ENCODE data around the gene CDK18.

CDK18 gene

GRCh38 chr1:205517763-205518162 is 13.3 kb downstream of the CDK18 start:
- no peaks in the 10 kb centered on the region for H3K36me3 ChIP-seq (ENCODE audit: control insufficient read depth, insufficient read depth, low read length)
- H3K9ac ChIP-seq (ENCODE audit: low read length), result no peak overlapping the region
- no peaks in the 10 kb centered on the region for H3K27me3 ChIP-seq (ENCODE audit: control insufficient read depth, insufficient read depth, low read length)
- H3K9me3 ChIP-seq (ENCODE audit: control insufficient read depth, insufficient read depth, low read depth, low read length), result no peaks in the 10 kb centered on the region
- peaks cover 58% of the 10 kb centered on the region for H3K4me1 ChIP-seq (ENCODE audit: control insufficient read depth, insufficient read depth, low read length)
- no peak overlapping the region for H3K4me3 ChIP-seq (ENCODE audit: low read depth, low read length)
- H3K27ac ChIP-seq (ENCODE audit: low read depth, low read length), result no peak overlapping the region

- no peaks in the 10 kb centered on the region for H3K36me3 ChIP-seq (ENCODE audit: control insufficient read depth, insufficient read depth, low read length)
- no peaks in the 10 kb centered on the region for H3K9me3 ChIP-seq (ENCODE audit: control insufficient read depth, insufficient read depth, low read depth, low read length)
- H3K4me1 ChIP-seq (ENCODE audit: control insufficient read depth, insufficient read depth, low read length), result peaks cover 57% of the 10 kb centered on the region
- peak overlapping the region; percentile 34 for H3K9ac ChIP-seq (ENCODE audit: low read length)
- no peak overlapping the region for H3K4me3 ChIP-seq (ENCODE audit: low read depth, low read length)
- H3K27me3 ChIP-seq (ENCODE audit: control insufficient read depth, insufficient read depth, low read length), result no peaks in the 10 kb centered on the region
- H3K27ac ChIP-seq (ENCODE audit: low read depth, low read length), result no peak overlapping the region
Measured at GRCh38 chr1:205518661-205519540, 14.4 kb downstream of the CDK18 start.

- H3K9me3 ChIP-seq (ENCODE audit: control insufficient read depth, insufficient read depth, low read depth, low read length), result no peaks in the 10 kb centered on the region
- H3K9ac ChIP-seq (ENCODE audit: low read length), result peak overlapping the region; percentile 38
- no peaks in the 10 kb centered on the region for H3K27me3 ChIP-seq (ENCODE audit: control insufficient read depth, insufficient read depth, low read length)
- no peak overlapping the region; the same call in 1 of the 2 replicates for H3K27ac ChIP-seq (ENCODE audit: low read depth, low read length)
- peaks cover 53% of the 10 kb centered on the region for H3K4me1 ChIP-seq (ENCODE audit: control insufficient read depth, insufficient read depth, low read length)
- H3K36me3 ChIP-seq (ENCODE audit: control insufficient read depth, insufficient read depth, low read length), result peaks cover 3% of the 10 kb centered on the region
- no peak overlapping the region for H3K4me3 ChIP-seq (ENCODE audit: low read depth, low read length)
Measured at GRCh38 chr1:205519541-205520131, 15.2 kb downstream of the CDK18 start.

- Histone ChIP-seq H3K27me3 (ENCODE audit: control insufficient read depth, insufficient read depth, low read length) (no peaks in the 10 kb centered on the region), H3K4me1 (ENCODE audit: control insufficient read depth, insufficient read depth, low read length) (peaks cover 45% of the 10 kb centered on the region), H3K27ac (ENCODE audit: low read depth, low read length) (no peak overlapping the region), H3K9ac (ENCODE audit: low read length) (no peak overlapping the region), H3K36me3 (ENCODE audit: control insufficient read depth, insufficient read depth, low read length) (peaks cover 13% of the 10 kb centered on the region), H3K4me3 (ENCODE audit: low read depth, low read length) (no peak overlapping the region), H3K9me3 (ENCODE audit: control insufficient read depth, insufficient read depth, low read depth, low read length) (no peaks in the 10 kb centered on the region)
Measured at GRCh38 chr1:205520709-205521108, 16.2 kb downstream of the CDK18 start.

DNA sequence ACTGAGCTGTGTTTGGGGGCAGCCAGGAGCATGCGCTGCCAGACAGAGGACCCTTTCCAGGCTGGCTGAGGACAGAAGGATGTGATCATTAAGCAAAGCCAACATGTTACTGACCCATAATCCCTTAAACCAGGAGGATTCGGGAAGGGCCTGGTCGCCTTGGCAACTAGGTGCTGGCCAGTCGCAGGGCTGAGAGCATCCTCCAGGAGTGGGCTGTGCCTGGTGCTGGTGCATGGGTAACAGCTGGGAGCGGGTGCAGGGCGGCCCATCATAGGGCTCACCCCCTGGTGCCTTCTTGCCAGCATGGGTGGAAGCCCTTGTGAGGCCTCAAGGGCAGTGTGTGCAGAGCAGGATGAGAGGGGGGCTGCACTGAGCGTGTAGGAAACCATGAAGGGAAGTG is 17.2 kb downstream of the CDK18 start:
- no peaks in the 10 kb centered on the region for H3K9me3 ChIP-seq (ENCODE audit: control insufficient read depth, insufficient read depth, low read depth, low read length)
- no peak overlapping the region for H3K4me3 ChIP-seq (ENCODE audit: low read depth, low read length)
- H3K4me1 ChIP-seq (ENCODE audit: control insufficient read depth, insufficient read depth, low read length), result peaks cover 36% of the 10 kb centered on the region
- no peak overlapping the region for H3K9ac ChIP-seq (ENCODE audit: low read length)
- H3K27me3 ChIP-seq (ENCODE audit: control insufficient read depth, insufficient read depth, low read length), result no peaks in the 10 kb centered on the region
- peaks cover 16% of the 10 kb centered on the region for H3K36me3 ChIP-seq (ENCODE audit: control insufficient read depth, insufficient read depth, low read length)
- no peak overlapping the region for H3K27ac ChIP-seq (ENCODE audit: low read depth, low read length)

DNA sequence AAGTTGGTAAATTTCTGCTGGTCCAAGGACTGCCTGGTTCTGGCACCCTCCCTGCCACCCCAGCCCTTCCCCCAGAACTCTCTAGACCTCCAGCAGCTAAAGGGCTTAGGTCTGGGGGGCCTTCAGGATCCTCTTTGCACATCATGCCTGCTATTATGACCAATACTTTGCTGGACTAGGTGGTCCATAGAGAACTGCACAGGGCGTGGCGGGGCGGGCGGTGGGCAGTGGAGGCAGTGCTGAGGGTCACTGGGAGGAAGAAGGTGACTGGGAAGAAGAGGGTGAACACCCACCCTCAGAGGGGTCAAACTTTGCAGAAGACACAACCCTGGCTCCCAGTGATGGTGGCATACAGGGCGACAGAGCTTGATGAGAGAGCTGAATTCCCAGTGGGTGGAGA is 18.2 kb downstream of the CDK18 start:
- no peak overlapping the region for H3K9ac ChIP-seq (ENCODE audit: low read length)
- H3K4me3 ChIP-seq (ENCODE audit: low read depth, low read length), result no peak overlapping the region
- H3K4me1 ChIP-seq (ENCODE audit: control insufficient read depth, insufficient read depth, low read length), result peaks cover 36% of the 10 kb centered on the region
- peaks cover 16% of the 10 kb centered on the region for H3K36me3 ChIP-seq (ENCODE audit: control insufficient read depth, insufficient read depth, low read length)
- H3K9me3 ChIP-seq (ENCODE audit: control insufficient read depth, insufficient read depth, low read depth, low read length), result no peaks in the 10 kb centered on the region
- no peaks in the 10 kb centered on the region for H3K27me3 ChIP-seq (ENCODE audit: control insufficient read depth, insufficient read depth, low read length)
- H3K27ac ChIP-seq (ENCODE audit: low read depth, low read length), result no peak overlapping the region

- H3K27me3 ChIP-seq (ENCODE audit: control insufficient read depth, insufficient read depth, low read length), result no peaks in the 10 kb centered on the region
- H3K36me3 ChIP-seq (ENCODE audit: control insufficient read depth, insufficient read depth, low read length), result peaks cover 19% of the 10 kb centered on the region
- H3K4me3 ChIP-seq (ENCODE audit: low read depth, low read length), result no peak overlapping the region
- H3K27ac ChIP-seq (ENCODE audit: low read depth, low read length), result no peak overlapping the region
- no peaks in the 10 kb centered on the region for H3K9me3 ChIP-seq (ENCODE audit: control insufficient read depth, insufficient read depth, low read depth, low read length)
- H3K9ac ChIP-seq (ENCODE audit: low read length), result no peak overlapping the region
- H3K4me1 ChIP-seq (ENCODE audit: control insufficient read depth, insufficient read depth, low read length), result peaks cover 33% of the 10 kb centered on the region
Measured at GRCh38 chr1:205523261-205523890, 18.9 kb downstream of the CDK18 start.

DNA sequence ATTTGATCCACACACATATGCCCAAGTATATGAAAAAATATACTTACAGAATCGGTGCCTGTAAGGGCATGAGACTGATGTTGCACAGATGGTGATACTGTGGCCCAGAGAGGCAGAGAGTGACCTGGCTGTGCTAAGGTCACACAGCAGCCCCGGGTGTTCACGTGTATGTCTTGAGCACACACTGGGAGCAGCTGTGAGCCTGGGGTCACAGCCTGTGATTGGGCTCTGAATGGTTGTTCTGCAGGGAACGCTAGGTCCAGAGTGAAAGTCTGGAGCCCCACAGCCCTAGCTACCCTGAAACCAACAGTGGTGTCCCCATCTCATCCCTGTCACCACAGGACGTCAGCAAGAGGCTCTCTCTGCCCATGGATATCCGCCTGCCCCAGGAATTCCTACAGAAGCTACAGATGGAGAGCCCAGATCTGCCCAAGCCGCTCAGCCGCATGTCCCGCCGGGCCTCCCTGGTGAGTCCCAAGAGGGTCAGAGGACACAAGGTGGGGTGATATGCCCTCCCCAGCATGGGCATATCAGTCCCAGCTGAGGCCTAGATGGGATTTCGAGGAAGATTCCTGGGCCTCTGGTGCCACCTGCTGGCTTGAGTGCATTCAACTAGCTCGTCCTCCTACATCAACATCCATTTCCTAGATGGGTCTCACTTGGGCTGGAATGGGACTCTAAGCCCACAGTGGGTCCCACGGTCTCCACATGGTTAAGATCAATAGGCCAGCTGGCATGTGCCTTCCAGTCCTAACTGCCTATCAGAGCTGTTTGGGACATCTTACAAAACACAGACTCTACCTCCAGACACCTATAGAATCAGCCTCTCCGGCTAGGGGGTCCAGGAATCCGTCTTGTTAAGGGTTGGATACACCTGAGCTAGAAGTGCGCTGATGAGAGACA is 19.7 kb downstream of the CDK18 start:
- no peaks in the 10 kb centered on the region for H3K9me3 ChIP-seq (ENCODE audit: control insufficient read depth, insufficient read depth, low read depth, low read length)
- no peaks in the 10 kb centered on the region for H3K27me3 ChIP-seq (ENCODE audit: control insufficient read depth, insufficient read depth, low read length)
- no peak overlapping the region for H3K4me3 ChIP-seq (ENCODE audit: low read depth, low read length)
- H3K27ac ChIP-seq (ENCODE audit: low read depth, low read length), result no peak overlapping the region
- H3K36me3 ChIP-seq (ENCODE audit: control insufficient read depth, insufficient read depth, low read length), result peaks cover 19% of the 10 kb centered on the region
- no peak overlapping the region for H3K9ac ChIP-seq (ENCODE audit: low read length)
- peaks cover 30% of the 10 kb centered on the region for H3K4me1 ChIP-seq (ENCODE audit: control insufficient read depth, insufficient read depth, low read length)

DNA sequence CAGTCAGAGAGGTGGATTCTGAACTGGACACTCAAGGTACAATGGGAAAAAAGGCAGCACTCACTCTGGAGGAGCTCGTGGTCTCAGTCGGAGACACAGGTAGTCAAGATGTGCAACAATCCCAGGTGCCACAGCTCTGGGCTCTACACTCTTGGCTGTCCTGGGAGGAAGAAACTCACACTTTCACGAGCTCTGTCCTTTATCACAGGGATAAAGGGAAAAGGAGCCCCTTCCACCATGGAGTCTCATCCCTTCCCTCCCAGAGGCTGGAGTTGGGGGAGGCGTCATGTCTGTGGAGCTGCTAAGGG is 20.3 kb downstream of the CDK18 start:
- H3K27me3 ChIP-seq (ENCODE audit: control insufficient read depth, insufficient read depth, low read length), result no peaks in the 10 kb centered on the region
- H3K4me1 ChIP-seq (ENCODE audit: control insufficient read depth, insufficient read depth, low read length), result peaks cover 27% of the 10 kb centered on the region
- no peak overlapping the region for H3K9ac ChIP-seq (ENCODE audit: low read length)
- no peaks in the 10 kb centered on the region for H3K9me3 ChIP-seq (ENCODE audit: control insufficient read depth, insufficient read depth, low read depth, low read length)
- H3K36me3 ChIP-seq (ENCODE audit: control insufficient read depth, insufficient read depth, low read length), result peaks cover 22% of the 10 kb centered on the region
- no peak overlapping the region for H3K4me3 ChIP-seq (ENCODE audit: low read depth, low read length)
- no peak overlapping the region for H3K27ac ChIP-seq (ENCODE audit: low read depth, low read length)

DNA sequence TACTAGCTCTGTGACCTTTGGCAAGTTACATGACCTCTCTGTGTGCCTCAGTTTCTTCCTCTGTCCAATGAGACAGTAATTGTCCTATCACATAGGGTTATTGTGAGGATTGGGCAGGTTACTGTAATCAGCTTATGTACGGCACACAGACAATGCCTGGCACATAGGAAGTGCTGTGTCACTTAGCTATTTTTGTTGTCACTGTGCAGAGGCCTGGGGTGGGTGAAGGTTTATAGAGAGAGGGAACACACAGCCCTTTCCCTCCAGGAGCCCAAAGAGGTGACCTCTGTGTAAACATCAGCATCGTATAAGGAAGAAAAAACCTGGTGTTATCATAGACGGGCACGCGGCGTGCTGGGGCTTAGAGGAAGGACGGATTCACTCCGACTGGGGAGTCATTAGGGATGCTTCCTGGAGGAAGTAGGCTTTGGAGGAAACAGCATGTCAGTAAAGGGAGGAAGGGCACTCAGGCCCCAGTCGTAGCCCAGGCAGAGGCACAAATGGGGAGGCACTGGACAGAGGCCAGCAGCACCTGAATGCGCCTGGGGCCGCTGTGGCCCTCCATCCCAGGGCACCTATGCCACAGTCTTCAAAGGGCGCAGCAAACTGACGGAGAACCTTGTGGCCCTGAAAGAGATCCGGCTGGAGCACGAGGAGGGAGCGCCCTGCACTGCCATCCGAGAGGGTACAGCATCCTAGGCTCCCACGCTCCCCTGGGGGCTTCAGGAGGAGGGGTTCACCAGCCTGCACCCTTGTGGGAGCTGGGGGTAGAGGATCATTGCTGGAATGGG is 21.2 kb downstream of the CDK18 start:
- peaks cover 23% of the 10 kb centered on the region for H3K4me1 ChIP-seq (ENCODE audit: control insufficient read depth, insufficient read depth, low read length)
- H3K27ac ChIP-seq (ENCODE audit: low read depth, low read length), result no peak overlapping the region
- H3K9ac ChIP-seq (ENCODE audit: low read length), result no peak overlapping the region
- H3K9me3 ChIP-seq (ENCODE audit: control insufficient read depth, insufficient read depth, low read depth, low read length), result no peaks in the 10 kb centered on the region
- H3K4me3 ChIP-seq (ENCODE audit: low read depth, low read length), result no peak overlapping the region
- peaks cover 31% of the 10 kb centered on the region for H3K36me3 ChIP-seq (ENCODE audit: control insufficient read depth, insufficient read depth, low read length)
- H3K27me3 ChIP-seq (ENCODE audit: control insufficient read depth, insufficient read depth, low read length), result no peaks in the 10 kb centered on the region

Data from HUES6 (cell line).